Pancreas (tissue), 10 donors: Measurements from ENCODE around the gene ZNF446. TPM values are rescaled to one million over a fixed set of nuclear protein-coding genes. Genes with fewer than 3 reads are reported as not detected.
"Not testable (repeated sequence)": the region's sequence is repeated elsewhere in the genome, so short reads cannot be mapped to it uniquely, and the experiment has no call there.

Experiments
- ATAC-seq, 4 donors: fragments of 200-7000 bp; cut with Tn5 transposase; one replicate each; pipeline versions ENCODE4 v1.8.0 to v1.9.1; 2020; ENCODE audit warnings: mild to moderate bottlenecking in 4 of 4, moderate library complexity in 4 of 4
- DNase-seq, 6 donors: peaks; one replicate each; pipeline ENCODE4 v3.0.0-alpha.2; 2020
- FAIRE-seq: peaks from 2 replicates; lab custom pipeline; 2012; peaks lifted over from hg19 to GRCh38; lab: Jason Lieb, UNC
- H3K27ac ChIP-seq, 4 donors: fragments of 200-600 bp; sonication (generic); 1 replicate in 3 of 4; 2 replicates in 1 of 4; pipeline versions ENCODE4 v1.5.0 to v1.8.0; 2020
- H3K27me3 ChIP-seq, 4 donors: fragments of 200-600 bp; one replicate each; pipeline ENCODE4 v1.8.0; 2021
- H3K36me3 ChIP-seq, 3 donors: fragments of 200-600 bp; sonication (generic) in 1 of 3; one replicate each; pipeline versions ENCODE4 v1.5.0 to v1.8.0; 2020 to 2021
- H3K4me1 ChIP-seq, 3 donors: fragments of 200-600 bp; one replicate each; pipeline ENCODE4 v1.8.0; 2021
- H3K4me3 ChIP-seq, 4 donors: fragments of 200-600 bp; sonication (generic) in 2 of 4; one replicate each; pipeline versions ENCODE4 v1.5.0 to v1.8.0; 2020 to 2021
- H3K9me3 ChIP-seq, 4 donors: fragments of 200-600 bp; one replicate each; pipeline ENCODE4 v1.8.0; 2021
- WGBS, 2 donors: extraction: QIAGEN DNeasy Blood & Tissue Kit; methylation state at CpG; one replicate each; pipeline ENCODE4 v1.1.7; 2013; 5-methylcytosine and 5-hydroxymethylcytosine counted together
- intact Hi-C, 3 donors: fragments of 100-400 bp; cut with DNase I; formaldehyde crosslinking; loops; one replicate each; pipeline versions ENCODE4 v1.11.1 to v1.14.2; 2022
- polyA plus RNA-seq, 2 donors: library from polyadenylated mRNA; stranded (reverse); fragments of 200-250 nt; gene quantifications; one replicate each; pipeline ENCODE4 v1.2.3, GENCODE V29; 2013
- total RNA-seq, 6 donors: library from RNA; stranded (reverse); fragmentation: NEBNext Ultra II Directional in 4 of 6; extraction: Animal tissue kit (Norgen Biotek cat#: 25700) in 4 of 6; gene quantifications; one replicate each; pipeline versions ENCODE4 v1.2.1 to v1.2.4, GENCODE V29; 2021 to 2023
- TF ChIP-seq, protein P1 (sequence below), 4 donors: fragments of 200-600 bp; sonication (generic) in 3 of 4; IDR thresholded peaks; one replicate each; pipeline versions ENCODE4 v1.5.0 to v1.8.0; 2021; ENCODE audit warnings: antibody characterized with exemption in 4 of 4
- donor health status: healthy with polysubstance abuse.
- donor health status: DM: no; HTN: no; CAD: no; lungs with moderate emphysema.
- donor health status: DM: no; HTN: no; CAD: no.
- donor health status: control.
- donor health status: control.
- donor health status: Bipolar disorder and iron deficiency.
- donor health status: DM: yes; HTN: yes; CAD: no.
- donor health status: DM: no; HTN: no; CAD: no.
- donor health status: DM: no; HTN: no; CAD: no.
- donor health status: DM: yes; HTN: yes; CAD: no.

ZNF446 gene
- total and polyA plus RNA-seq, 8 donors: 4.4 to 23.6 (median 5.9) TPM

DNA sequence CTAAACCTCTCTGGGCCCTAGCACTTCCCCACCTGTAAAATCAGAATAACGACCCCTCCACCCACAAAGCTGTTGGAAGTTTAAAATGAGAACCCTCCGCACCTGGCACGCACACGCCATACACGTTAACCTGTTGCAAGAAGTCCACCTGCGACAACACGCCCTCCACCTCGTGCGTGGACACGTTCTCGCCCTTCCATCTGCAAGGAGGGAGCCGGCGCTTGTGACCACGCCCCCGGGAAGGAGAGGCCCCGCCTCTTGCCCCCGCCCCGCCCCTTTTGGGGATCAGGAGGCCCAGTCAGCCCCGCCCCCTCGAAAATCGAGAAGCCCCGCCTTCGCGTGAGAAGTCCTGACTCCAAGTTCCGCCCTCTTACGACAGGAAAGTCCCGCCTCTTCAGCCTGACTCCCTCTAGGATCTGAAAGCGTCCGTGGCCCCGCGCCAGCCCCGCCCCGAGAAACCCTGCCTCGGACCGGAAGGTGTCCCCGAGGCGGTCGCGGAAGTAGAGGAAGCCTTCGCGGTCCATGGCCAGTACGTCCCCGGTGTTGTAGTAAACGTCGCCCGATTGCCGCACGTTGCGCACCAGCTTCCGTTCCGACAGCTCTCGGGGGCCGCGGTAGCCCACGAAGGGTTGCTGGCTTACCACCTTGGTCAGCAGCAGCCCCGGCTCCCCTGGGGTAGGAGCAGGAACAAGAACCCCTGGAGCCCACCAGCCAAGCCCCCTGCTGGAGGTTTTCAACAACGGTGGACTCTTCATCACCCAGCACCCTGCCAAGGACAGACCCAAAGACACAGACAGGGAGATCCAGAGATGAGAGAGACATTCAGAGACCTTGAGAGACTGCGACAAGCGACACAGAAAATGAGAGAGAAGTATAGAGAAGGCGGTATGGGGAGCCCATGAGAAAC, 23.1 kb downstream of the ZNF446 start:
- Histone ChIP-seq H3K4me1 (peaks cover 0 to 8% (median 6%) of the 10 kb centered on the region in 3 donors), H3K27me3 (no peaks in the 10 kb centered on the region), H3K36me3 (no peaks in the 10 kb centered on the region), H3K9me3 (no peaks in the 10 kb centered on the region), H3K4me3 (peak overlapping the region; percentile 38 to 67 (median 57)), H3K27ac (peak overlapping the region; percentile 35 to 79 (median 64))
- intact Hi-C loops: no loop called here
- TF ChIP-seq, protein P1, sequence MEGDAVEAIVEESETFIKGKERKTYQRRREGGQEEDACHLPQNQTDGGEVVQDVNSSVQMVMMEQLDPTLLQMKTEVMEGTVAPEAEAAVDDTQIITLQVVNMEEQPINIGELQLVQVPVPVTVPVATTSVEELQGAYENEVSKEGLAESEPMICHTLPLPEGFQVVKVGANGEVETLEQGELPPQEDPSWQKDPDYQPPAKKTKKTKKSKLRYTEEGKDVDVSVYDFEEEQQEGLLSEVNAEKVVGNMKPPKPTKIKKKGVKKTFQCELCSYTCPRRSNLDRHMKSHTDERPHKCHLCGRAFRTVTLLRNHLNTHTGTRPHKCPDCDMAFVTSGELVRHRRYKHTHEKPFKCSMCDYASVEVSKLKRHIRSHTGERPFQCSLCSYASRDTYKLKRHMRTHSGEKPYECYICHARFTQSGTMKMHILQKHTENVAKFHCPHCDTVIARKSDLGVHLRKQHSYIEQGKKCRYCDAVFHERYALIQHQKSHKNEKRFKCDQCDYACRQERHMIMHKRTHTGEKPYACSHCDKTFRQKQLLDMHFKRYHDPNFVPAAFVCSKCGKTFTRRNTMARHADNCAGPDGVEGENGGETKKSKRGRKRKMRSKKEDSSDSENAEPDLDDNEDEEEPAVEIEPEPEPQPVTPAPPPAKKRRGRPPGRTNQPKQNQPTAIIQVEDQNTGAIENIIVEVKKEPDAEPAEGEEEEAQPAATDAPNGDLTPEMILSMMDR (IDR thresholded peaks at IDR 0.05): no peak
- 1 to 2% methylated on average over 60 of the region's 60 CpGs for WGBS, 2 donors
- DNase-seq (peak; percentile 99 to 100 (median 100)), ATAC-seq (peak; percentile 96 to 99 (median 98)), FAIRE-seq (peak; percentile 76)

DNA sequence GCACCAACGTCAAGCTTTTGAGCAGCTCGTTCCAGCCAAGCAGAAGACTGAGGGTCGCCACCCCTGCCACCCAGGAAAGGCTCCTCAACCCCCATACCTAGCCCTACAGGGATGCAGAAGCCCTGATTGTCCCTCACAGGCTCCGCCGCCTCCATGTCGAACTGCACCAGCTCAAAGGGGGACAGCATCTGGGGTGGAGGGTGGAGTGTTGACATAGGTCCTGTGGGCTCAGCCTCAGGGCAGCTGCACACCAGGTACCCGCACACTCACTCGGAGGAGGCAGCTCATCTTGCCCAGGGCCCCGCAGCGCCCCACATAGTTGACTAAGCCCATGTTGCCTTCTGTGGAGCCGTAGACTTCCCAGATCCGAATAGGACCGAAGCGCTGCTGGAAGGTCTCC, 24.1 kb downstream of the ZNF446 start:
- H3K27me3 ChIP-seq: no peaks in the 10 kb centered on the region
- 92% methylated on average over 14 of the region's 14 CpGs for WGBS, 2 donors
- no peaks in the 10 kb centered on the region for H3K9me3 ChIP-seq
- H3K4me3 ChIP-seq: peak overlapping the region in 2 of 4 donors; percentile 55 to 59
- ATAC-seq (no peak), FAIRE-seq (no peak), DNase-seq (peak in 2 of 6 donors; percentile 22 to 63)
- H3K4me1 ChIP-seq: peaks cover 0 to 8% (median 6%) of the 10 kb centered on the region in 3 donors
- TF ChIP-seq, protein P1 (IDR thresholded peaks at IDR 0.05): no peak
- intact Hi-C loops: no loop called here
- H3K36me3 ChIP-seq: no peaks in the 10 kb centered on the region
- H3K27ac ChIP-seq: no peak overlapping the region

DNA sequence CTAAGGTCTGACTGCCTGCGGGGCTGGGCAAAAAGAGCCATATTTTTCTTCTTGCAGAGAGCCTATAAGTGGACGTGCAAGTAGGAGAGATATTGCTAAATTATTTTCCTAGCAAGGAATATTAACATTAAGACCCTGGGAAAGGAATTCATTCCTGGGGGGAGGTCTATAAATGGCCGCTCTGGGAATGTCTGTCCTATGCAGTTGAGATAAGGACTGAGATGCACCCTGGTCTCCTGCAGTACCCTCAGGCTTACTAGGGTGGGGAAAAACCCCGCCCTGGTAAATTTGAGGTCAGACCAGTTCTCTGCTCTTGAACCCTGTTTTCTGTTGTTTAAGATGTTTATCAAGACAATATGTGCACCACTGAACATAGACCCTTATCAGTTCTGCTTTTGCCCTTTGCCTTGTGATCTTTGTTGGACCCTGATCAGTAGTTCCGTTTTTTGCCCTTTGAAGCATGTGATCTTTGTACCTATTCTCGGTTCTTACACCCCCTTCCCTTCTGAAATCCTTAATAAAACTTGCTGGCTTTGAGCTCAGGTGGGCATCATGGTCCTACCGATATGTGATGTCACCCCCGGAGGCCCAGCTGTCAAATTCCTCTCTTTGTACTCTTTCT, 31.6 kb downstream of the ZNF446 start:
- H3K27me3 ChIP-seq, H3K9me3 ChIP-seq, H3K27ac ChIP-seq, H3K36me3 ChIP-seq, ATAC-seq, DNase-seq, H3K4me1 ChIP-seq, FAIRE-seq, H3K4me3 ChIP-seq, intact Hi-C loops: not testable (repeated sequence)
- WGBS, 2 donors: 68 to 71% methylated on average over 7 of the region's 8 CpGs

DNA sequence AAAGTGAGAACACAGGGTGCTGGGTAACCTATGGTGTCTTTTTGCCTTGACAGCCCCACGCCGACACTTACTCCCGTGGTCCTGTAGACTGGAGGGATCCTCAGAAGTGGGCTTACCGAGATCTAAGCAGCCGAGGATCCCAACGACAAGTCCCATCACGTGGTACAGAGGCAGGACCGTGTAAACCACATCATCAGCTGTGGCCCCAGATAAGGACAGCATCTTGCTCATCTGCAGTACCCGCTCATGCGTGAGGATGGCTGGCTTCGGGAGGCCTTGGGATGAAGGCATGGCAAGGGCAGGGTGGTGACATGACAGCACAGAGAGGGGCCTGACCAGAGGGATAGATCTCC, 33.6 kb downstream of the ZNF446 start:
- TF ChIP-seq, protein P1 (IDR thresholded peaks at IDR 0.05): no peak
- Histone ChIP-seq H3K27ac (no peak overlapping the region), H3K9me3 (no peaks in the 10 kb centered on the region), H3K27me3 (no peaks in the 10 kb centered on the region), H3K4me3 (no peak overlapping the region), H3K36me3 (no peaks in the 10 kb centered on the region), H3K4me1 (peaks cover 0 to 7% (median 0%) of the 10 kb centered on the region in 3 donors)
- no peak for ATAC-seq
- WGBS, 2 donors: 82 to 90% methylated on average over 11 of the region's 11 CpGs
- DNase-seq: no peak
- FAIRE-seq: no peak
- intact Hi-C loops: no loop called here

DNA sequence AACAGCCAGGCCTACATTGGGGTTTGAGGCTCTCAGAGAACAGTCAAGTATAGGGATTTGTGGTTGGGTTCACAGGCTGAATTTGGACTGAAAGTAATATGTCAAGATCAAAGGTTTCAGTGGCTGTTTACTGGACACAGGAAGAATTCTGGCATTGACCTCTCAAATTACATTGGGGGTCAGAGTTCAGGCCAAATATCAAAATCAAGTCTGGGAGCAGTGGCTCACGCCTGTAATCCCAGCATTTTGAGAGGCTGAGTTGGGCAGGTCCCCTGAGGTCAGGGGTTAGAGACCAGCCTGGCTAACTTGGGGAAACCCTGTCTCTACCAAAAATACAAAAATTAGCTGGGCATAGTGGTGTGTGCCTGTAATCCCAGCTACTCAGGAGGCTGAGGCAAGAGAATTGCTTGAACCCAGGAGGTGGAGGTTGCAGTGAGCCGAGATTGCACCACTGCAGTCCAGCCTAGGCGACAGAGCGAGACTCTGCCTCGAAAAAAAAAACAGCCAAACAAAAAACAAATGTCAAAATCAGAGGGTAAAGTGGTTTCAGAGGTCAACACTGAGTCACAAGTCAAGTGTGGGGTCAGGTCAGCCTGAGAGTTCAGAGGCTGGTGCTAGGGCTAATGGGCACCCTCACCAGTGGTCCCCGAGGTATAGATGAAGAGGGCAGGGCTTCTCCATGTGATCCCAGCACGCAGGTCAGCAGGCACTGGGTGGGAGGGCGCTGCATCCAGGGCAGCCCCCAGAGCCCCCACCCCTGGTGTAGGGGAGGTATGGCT, 34.1 kb downstream of the ZNF446 start:
- H3K36me3 ChIP-seq: no peaks in the 10 kb centered on the region
- intact Hi-C loops: no loop called here
- no peak for FAIRE-seq
- H3K4me3 ChIP-seq: no peak overlapping the region
- no peak overlapping the region for H3K27ac ChIP-seq
- H3K27me3 ChIP-seq: no peaks in the 10 kb centered on the region
- DNase-seq: no peak
- 79 to 85% methylated on average over 8 of the region's 8 CpGs for WGBS, 2 donors
- peaks cover 0 to 7% (median 0%) of the 10 kb centered on the region in 3 donors for H3K4me1 ChIP-seq
- H3K9me3 ChIP-seq: no peaks in the 10 kb centered on the region
- ATAC-seq: no peak
- TF ChIP-seq, protein P1 (IDR thresholded peaks at IDR 0.05): no peak
